Measurements from ENCODE around the gene CD163. TPM values are rescaled to one million over a fixed set of nuclear protein-coding genes. Genes with fewer than 3 reads are reported as not detected.

The CD163 gene
- total RNA-seq, 1 experiment from 2014 or later: not detected

DNA sequence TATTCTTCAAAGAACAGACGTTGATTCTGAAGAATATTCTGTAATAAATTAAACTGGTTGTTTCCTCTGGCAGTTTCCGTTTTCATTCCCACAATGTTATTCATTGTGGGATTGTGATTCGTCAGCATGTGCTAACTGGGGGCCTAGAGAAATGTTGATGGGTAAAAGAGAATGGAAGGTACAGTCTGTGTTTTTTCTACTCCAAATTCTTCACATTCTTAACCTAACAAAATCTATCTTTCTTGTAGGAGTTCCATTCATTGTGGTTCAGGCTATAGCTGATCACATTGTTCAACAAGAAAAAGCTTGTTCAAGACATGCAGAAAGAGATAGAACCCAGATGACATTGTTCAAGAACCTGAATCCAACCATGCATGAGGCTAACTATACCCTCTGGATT, 5.9 kb downstream of the CD163 start:
- ChIA-PET CTCF (no interaction called here), POLR2A (ENCODE audit: unreplicated experiment) (no interaction called here)
- H3K36me3 ChIP-seq (ENCODE audit: low read depth): no peaks in the 10 kb centered on the region
- H3K9me3 ChIP-seq (ENCODE audit: insufficient read depth, low read depth): no peaks in the 10 kb centered on the region
- TF ChIP-seq EZH2 (IDR thresholded peaks at IDR 0.05; ENCODE audit: low read depth): no peak
- TF ChIP-seq, protein P1, sequence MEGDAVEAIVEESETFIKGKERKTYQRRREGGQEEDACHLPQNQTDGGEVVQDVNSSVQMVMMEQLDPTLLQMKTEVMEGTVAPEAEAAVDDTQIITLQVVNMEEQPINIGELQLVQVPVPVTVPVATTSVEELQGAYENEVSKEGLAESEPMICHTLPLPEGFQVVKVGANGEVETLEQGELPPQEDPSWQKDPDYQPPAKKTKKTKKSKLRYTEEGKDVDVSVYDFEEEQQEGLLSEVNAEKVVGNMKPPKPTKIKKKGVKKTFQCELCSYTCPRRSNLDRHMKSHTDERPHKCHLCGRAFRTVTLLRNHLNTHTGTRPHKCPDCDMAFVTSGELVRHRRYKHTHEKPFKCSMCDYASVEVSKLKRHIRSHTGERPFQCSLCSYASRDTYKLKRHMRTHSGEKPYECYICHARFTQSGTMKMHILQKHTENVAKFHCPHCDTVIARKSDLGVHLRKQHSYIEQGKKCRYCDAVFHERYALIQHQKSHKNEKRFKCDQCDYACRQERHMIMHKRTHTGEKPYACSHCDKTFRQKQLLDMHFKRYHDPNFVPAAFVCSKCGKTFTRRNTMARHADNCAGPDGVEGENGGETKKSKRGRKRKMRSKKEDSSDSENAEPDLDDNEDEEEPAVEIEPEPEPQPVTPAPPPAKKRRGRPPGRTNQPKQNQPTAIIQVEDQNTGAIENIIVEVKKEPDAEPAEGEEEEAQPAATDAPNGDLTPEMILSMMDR (conservative IDR thresholded peaks at IDR 0.05): no peak
- H3K9me2 ChIP-seq (ENCODE audit: insufficient read depth): no peaks in the 10 kb centered on the region
- no peaks in the 10 kb centered on the region for H3K4me1 ChIP-seq (replicated peaks; ENCODE audit: insufficient read depth)
- no TSS peak for BruUV-seq (replicated peaks)
- no peaks in the 10 kb centered on the region for H3F3A ChIP-seq (ENCODE audit: insufficient read depth, low read depth)
- DNase-seq: no peak
- no peak overlapping the region for H3K4me3 ChIP-seq
- H3K79me2 ChIP-seq (ENCODE audit: low read depth): no peaks in the 10 kb centered on the region
- no peaks in the 10 kb centered on the region for H4K20me1 ChIP-seq (ENCODE audit: insufficient read depth)
- no peak overlapping the region for H2AFZ ChIP-seq
- no peaks in the 10 kb centered on the region for H3K27me3 ChIP-seq (ENCODE audit: insufficient read depth, low read depth)
- H3K4me2 ChIP-seq: no peak overlapping the region
- H3K27ac ChIP-seq: no peak overlapping the region
- intact Hi-C loops (cut with micrococcal nuclease; ENCODE audit: unreplicated experiment): no loop called here

GRCh38 chr12:7496451-7496850, 7.1 kb downstream of the CD163 start:
- Histone ChIP-seq H3K27ac (no peak overlapping the region), H3K9me2 (ENCODE audit: insufficient read depth) (no peaks in the 10 kb centered on the region), H3K79me2 (ENCODE audit: low read depth) (no peaks in the 10 kb centered on the region), H3K27me3 (ENCODE audit: insufficient read depth, low read depth) (no peaks in the 10 kb centered on the region), H4K20me1 (ENCODE audit: insufficient read depth) (no peaks in the 10 kb centered on the region), H3K4me1 (replicated peaks; ENCODE audit: insufficient read depth) (no peaks in the 10 kb centered on the region), H2AFZ (no peak overlapping the region), H3K36me3 (ENCODE audit: low read depth) (no peaks in the 10 kb centered on the region), H3K9me3 (ENCODE audit: insufficient read depth, low read depth) (no peaks in the 10 kb centered on the region), H3K4me3 (no peak overlapping the region), H3K4me2 (no peak overlapping the region), H3F3A (ENCODE audit: insufficient read depth, low read depth) (no peaks in the 10 kb centered on the region)
- ChIA-PET POLR2A (ENCODE audit: unreplicated experiment) (no interaction called here), CTCF (no interaction called here)
- no peak for DNase-seq
- no TSS peak for BruUV-seq (replicated peaks)
- intact Hi-C loops (cut with micrococcal nuclease; ENCODE audit: unreplicated experiment): no loop called here
- TF ChIP-seq, protein P1 (conservative IDR thresholded peaks at IDR 0.05): no peak
- TF ChIP-seq EZH2 (IDR thresholded peaks at IDR 0.05; ENCODE audit: low read depth): no peak

DNA sequence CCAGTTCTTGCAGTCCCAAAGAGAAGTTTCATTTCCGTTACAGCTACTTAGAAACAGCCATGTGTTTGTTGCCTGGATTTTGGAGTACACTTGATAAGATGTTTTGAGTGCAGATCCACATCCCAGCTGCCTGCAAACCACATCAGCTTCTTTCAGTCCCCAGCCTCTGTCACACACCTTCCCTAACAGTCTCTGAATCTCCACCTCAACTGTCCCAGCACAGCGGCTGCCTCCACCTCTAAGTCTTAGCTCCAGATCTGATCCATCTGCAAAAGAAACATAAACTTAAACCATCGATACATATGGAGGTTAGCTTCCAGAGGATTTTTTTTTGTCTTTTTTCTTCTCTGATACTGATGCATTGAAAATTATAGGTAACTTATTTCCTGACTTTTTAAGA, 8.4 kb downstream of the CD163 start:
- BruUV-seq (replicated peaks): no TSS peak
- Histone ChIP-seq H3K4me3 (no peak overlapping the region), H3K4me1 (replicated peaks; ENCODE audit: insufficient read depth) (no peaks in the 10 kb centered on the region), H4K20me1 (ENCODE audit: insufficient read depth) (no peaks in the 10 kb centered on the region), H3K36me3 (ENCODE audit: low read depth) (no peaks in the 10 kb centered on the region), H2AFZ (no peak overlapping the region), H3K79me2 (ENCODE audit: low read depth) (no peaks in the 10 kb centered on the region), H3K27ac (no peak overlapping the region), H3K9me2 (ENCODE audit: insufficient read depth) (no peaks in the 10 kb centered on the region), H3K4me2 (no peak overlapping the region), H3F3A (ENCODE audit: insufficient read depth, low read depth) (no peaks in the 10 kb centered on the region), H3K9me3 (ENCODE audit: insufficient read depth, low read depth) (no peaks in the 10 kb centered on the region), H3K27me3 (ENCODE audit: insufficient read depth, low read depth) (no peaks in the 10 kb centered on the region)
- intact Hi-C loops (cut with micrococcal nuclease; ENCODE audit: unreplicated experiment): no loop called here
- ChIA-PET POLR2A (ENCODE audit: unreplicated experiment) (no interaction called here), CTCF (no interaction called here)
- TF ChIP-seq EZH2 (IDR thresholded peaks at IDR 0.05; ENCODE audit: low read depth): no peak
- TF ChIP-seq, protein P1 (conservative IDR thresholded peaks at IDR 0.05): no peak
- no peak for DNase-seq

All from PC-9 (cell line).